ENCODE data around the gene LRTM2.

LRTM2 gene

GRCh38 chr12:1797991-1798640 lies 22.2 kb upstream of the LRTM2 start:
- TF ChIP-seq SIN3A (IDR thresholded peaks at IDR 0.05; ENCODE audit: borderline replicate concordance, insufficient read depth, low read length) = no peak
- TF ChIP-seq FOXP2 (optimal IDR thresholded peaks at IDR 0.05; ENCODE audit: borderline replicate concordance, extremely low read depth, extremely low read length, insufficient read depth) = no peak
- TF ChIP-seq TAF1 (IDR thresholded peaks at IDR 0.05; ENCODE audit: borderline replicate concordance, insufficient read depth, low read length) = no peak
- TF ChIP-seq, protein P1, sequence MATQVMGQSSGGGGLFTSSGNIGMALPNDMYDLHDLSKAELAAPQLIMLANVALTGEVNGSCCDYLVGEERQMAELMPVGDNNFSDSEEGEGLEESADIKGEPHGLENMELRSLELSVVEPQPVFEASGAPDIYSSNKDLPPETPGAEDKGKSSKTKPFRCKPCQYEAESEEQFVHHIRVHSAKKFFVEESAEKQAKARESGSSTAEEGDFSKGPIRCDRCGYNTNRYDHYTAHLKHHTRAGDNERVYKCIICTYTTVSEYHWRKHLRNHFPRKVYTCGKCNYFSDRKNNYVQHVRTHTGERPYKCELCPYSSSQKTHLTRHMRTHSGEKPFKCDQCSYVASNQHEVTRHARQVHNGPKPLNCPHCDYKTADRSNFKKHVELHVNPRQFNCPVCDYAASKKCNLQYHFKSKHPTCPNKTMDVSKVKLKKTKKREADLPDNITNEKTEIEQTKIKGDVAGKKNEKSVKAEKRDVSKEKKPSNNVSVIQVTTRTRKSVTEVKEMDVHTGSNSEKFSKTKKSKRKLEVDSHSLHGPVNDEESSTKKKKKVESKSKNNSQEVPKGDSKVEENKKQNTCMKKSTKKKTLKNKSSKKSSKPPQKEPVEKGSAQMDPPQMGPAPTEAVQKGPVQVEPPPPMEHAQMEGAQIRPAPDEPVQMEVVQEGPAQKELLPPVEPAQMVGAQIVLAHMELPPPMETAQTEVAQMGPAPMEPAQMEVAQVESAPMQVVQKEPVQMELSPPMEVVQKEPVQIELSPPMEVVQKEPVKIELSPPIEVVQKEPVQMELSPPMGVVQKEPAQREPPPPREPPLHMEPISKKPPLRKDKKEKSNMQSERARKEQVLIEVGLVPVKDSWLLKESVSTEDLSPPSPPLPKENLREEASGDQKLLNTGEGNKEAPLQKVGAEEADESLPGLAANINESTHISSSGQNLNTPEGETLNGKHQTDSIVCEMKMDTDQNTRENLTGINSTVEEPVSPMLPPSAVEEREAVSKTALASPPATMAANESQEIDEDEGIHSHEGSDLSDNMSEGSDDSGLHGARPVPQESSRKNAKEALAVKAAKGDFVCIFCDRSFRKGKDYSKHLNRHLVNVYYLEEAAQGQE (IDR thresholded peaks at IDR 0.05; ENCODE audit: insufficient read depth in 1 of 2, low read depth in 2 of 2, low read length in 2 of 2) = no peak
- TF ChIP-seq POLR2AphosphoS5 (IDR thresholded peaks at IDR 0.05; ENCODE audit: low read depth, low read length) = no peak

DNA sequence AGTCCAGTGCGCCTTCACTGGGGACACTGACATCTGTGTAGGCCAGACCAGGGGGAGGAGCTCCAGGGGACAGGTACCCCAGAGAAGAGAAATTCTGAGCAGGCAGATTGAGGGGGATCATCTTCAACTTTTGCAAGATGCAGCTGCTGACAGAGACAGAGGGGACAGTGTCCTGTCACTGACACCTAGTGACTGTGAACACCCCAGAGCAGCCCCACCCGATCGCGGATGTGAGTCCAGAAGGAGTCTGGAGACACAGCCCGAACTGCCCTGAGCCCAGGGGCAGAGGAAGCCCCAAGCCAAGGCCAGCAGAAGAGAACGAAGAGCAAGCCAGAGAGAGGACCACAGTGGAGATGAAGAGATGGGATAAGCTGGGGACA lies 21.7 kb upstream of the LRTM2 start:
- TF ChIP-seq FOXP2 (optimal IDR thresholded peaks at IDR 0.05; ENCODE audit: borderline replicate concordance, extremely low read depth, extremely low read length, insufficient read depth) (no peak), TAF1 (IDR thresholded peaks at IDR 0.05; ENCODE audit: borderline replicate concordance, insufficient read depth, low read length) (no peak), SIN3A (IDR thresholded peaks at IDR 0.05; ENCODE audit: borderline replicate concordance, insufficient read depth, low read length) (no peak), POLR2AphosphoS5 (IDR thresholded peaks at IDR 0.05; ENCODE audit: low read depth, low read length) (no peak)
- TF ChIP-seq, protein P1 (IDR thresholded peaks at IDR 0.05; ENCODE audit: insufficient read depth in 1 of 2, low read depth in 2 of 2, low read length in 2 of 2) = no peak

DNA sequence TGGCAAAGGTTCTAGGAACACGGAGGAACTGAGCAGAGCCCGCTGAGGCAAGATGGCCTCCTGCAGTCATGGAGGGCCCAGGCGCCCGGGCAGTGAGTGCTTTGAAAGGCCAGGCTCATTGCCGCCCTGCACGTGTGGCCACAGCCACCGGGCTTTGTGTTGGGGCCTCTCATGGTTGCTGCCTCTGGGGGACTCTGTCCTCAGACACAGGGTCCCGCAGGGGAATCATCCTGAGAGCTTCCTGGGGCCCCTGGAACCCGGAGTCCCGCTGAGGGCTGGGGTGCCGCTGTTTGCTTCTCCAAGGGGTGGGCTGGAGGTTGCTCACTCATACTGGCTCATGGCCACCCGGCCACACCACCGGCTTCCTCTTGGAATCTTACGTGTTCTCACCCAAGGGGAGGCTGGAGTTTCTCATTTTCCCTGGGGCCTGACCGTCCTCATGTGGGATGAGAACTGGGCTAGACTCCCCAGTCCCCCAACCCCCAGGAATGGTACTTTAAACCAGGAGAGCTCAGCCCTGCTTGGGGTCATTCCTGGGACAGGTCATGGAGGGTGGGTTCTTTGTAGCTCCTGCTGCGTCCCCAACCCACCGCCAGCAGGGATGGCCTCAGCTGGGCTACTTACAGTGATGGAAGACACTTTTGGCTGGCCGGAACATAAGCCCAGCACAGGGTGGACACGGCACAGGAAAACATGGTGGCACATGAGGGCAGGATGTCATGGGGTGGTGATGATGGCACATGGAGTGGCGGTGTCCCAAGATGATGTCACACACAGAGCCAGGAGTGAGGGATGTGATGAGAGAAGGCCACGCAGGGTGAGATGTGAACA lies 21.1 kb upstream of the LRTM2 start:
- TF ChIP-seq SIN3A (IDR thresholded peaks at IDR 0.05; ENCODE audit: borderline replicate concordance, insufficient read depth, low read length) = no peak
- TF ChIP-seq POLR2AphosphoS5 (IDR thresholded peaks at IDR 0.05; ENCODE audit: low read depth, low read length) = no peak
- no peak for TF ChIP-seq TAF1 (IDR thresholded peaks at IDR 0.05; ENCODE audit: borderline replicate concordance, insufficient read depth, low read length)
- TF ChIP-seq, protein P1 (IDR thresholded peaks at IDR 0.05; ENCODE audit: insufficient read depth in 1 of 2, low read depth in 2 of 2, low read length in 2 of 2) = no peak
- TF ChIP-seq FOXP2 (optimal IDR thresholded peaks at IDR 0.05; ENCODE audit: borderline replicate concordance, extremely low read depth, extremely low read length, insufficient read depth) = no peak

DNA sequence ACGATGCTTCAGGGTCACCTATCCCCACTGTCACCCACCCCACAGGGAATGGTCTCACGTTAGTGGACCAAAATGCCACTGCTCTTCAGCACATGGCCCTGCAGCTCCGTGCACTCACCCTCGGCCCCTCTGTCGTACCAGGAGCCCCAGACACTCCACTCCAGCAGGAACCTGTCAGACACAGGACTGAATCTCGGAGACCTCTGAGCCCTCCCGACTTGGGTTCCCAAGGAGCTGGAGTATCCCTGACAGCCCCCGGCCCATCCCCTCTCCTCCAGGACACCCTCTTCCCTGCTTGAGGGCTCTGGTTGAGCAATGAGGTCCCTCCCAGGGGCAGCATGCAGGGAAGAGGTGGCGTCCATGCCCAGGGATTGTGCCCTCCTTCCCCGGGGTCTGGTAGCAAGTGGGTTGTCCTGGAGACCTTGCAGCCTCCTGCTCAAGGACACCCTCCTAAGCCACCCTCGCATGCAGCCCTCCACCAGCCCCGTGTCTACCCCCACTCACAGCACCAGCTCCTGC lies 20.4 kb upstream of the LRTM2 start:
- no peak for TF ChIP-seq POLR2AphosphoS5 (IDR thresholded peaks at IDR 0.05; ENCODE audit: low read depth, low read length)
- no peak for TF ChIP-seq SIN3A (IDR thresholded peaks at IDR 0.05; ENCODE audit: borderline replicate concordance, insufficient read depth, low read length)
- TF ChIP-seq, protein P1 (IDR thresholded peaks at IDR 0.05; ENCODE audit: insufficient read depth in 1 of 2, low read depth in 2 of 2, low read length in 2 of 2) = no peak
- TF ChIP-seq TAF1 (IDR thresholded peaks at IDR 0.05; ENCODE audit: borderline replicate concordance, insufficient read depth, low read length) = no peak
- TF ChIP-seq FOXP2 (optimal IDR thresholded peaks at IDR 0.05; ENCODE audit: borderline replicate concordance, extremely low read depth, extremely low read length, insufficient read depth) = no peak

Measured in PFSK-1 (cell line).